Measurements from ENCODE around the gene CD6.

Gene CD6

GRCh38 chr11:60932605-60933356 lies 38.7 kb upstream of the CD6 start:
- H3K27me3 Mint-ChIP-seq: peaks cover 3% of the 10 kb centered on the region
- H3K27ac Mint-ChIP-seq: no peak overlapping the region
- H3K36me3 Mint-ChIP-seq: no peaks in the 10 kb centered on the region
- H3K9me3 Mint-ChIP-seq: no peaks in the 10 kb centered on the region
- H3K4me3 Mint-ChIP-seq: no peak overlapping the region
- H3K4me1 Mint-ChIP-seq: no peaks in the 10 kb centered on the region

- Mint-ChIP-seq H3K27ac (no peak overlapping the region), H3K27me3 (peaks cover 3% of the 10 kb centered on the region), H3K36me3 (no peaks in the 10 kb centered on the region), H3K4me3 (no peak overlapping the region), H3K4me1 (no peaks in the 10 kb centered on the region), H3K9me3 (no peaks in the 10 kb centered on the region)
These were observed 37.9 kb upstream of the CD6 start for GRCh38 chr11:60933416-60934123.

GRCh38 chr11:60934124-60934789 lies 37.2 kb upstream of the CD6 start:
- Mint-ChIP-seq H3K36me3 (no peaks in the 10 kb centered on the region), H3K4me1 (no peaks in the 10 kb centered on the region), H3K4me3 (no peak overlapping the region), H3K27me3 (peaks cover 3% of the 10 kb centered on the region), H3K9me3 (no peaks in the 10 kb centered on the region), H3K27ac (no peak overlapping the region)

- Mint-ChIP-seq H3K4me1 (no peaks in the 10 kb centered on the region), H3K27ac (no peak overlapping the region), H3K9me3 (no peaks in the 10 kb centered on the region), H3K4me3 (no peak overlapping the region), H3K27me3 (no peaks in the 10 kb centered on the region), H3K36me3 (no peaks in the 10 kb centered on the region)
These were observed 36.5 kb upstream of the CD6 start for GRCh38 chr11:60934790-60935605.

- Mint-ChIP-seq H3K4me1 (no peaks in the 10 kb centered on the region), H3K27ac (no peak overlapping the region), H3K36me3 (no peaks in the 10 kb centered on the region), H3K4me3 (no peak overlapping the region), H3K27me3 (no peaks in the 10 kb centered on the region), H3K9me3 (no peaks in the 10 kb centered on the region)
These were observed 35.6 kb upstream of the CD6 start for GRCh38 chr11:60935676-60936442.

GRCh38 chr11:60936467-60937143 lies 34.9 kb upstream of the CD6 start:
- H3K4me1 Mint-ChIP-seq: no peaks in the 10 kb centered on the region
- no peak overlapping the region for H3K4me3 Mint-ChIP-seq
- H3K27ac Mint-ChIP-seq: no peak overlapping the region
- H3K36me3 Mint-ChIP-seq: peaks cover 2% of the 10 kb centered on the region
- no peaks in the 10 kb centered on the region for H3K9me3 Mint-ChIP-seq
- no peaks in the 10 kb centered on the region for H3K27me3 Mint-ChIP-seq

GRCh38 chr11:60937144-60937527 lies 34.3 kb upstream of the CD6 start:
- Mint-ChIP-seq H3K9me3 (no peaks in the 10 kb centered on the region), H3K27ac (no peak overlapping the region), H3K36me3 (peaks cover 2% of the 10 kb centered on the region), H3K27me3 (no peaks in the 10 kb centered on the region), H3K4me1 (no peaks in the 10 kb centered on the region), H3K4me3 (no peak overlapping the region)

GRCh38 chr11:60937811-60938210 lies 33.7 kb upstream of the CD6 start:
- Mint-ChIP-seq H3K36me3 (peaks cover 2% of the 10 kb centered on the region), H3K9me3 (no peaks in the 10 kb centered on the region), H3K27ac (no peak overlapping the region), H3K4me3 (no peak overlapping the region), H3K4me1 (no peaks in the 10 kb centered on the region), H3K27me3 (no peaks in the 10 kb centered on the region)

- H3K36me3 Mint-ChIP-seq: peaks cover 3% of the 10 kb centered on the region
- no peaks in the 10 kb centered on the region for H3K4me1 Mint-ChIP-seq
- H3K27ac Mint-ChIP-seq: no peak overlapping the region
These were observed 33.0 kb upstream of the CD6 start for GRCh38 chr11:60938500-60938899.

GRCh38 chr11:60939301-60939700 lies 32.2 kb upstream of the CD6 start:
- Mint-ChIP-seq H3K27me3 (no peaks in the 10 kb centered on the region), H3K9me3 (no peaks in the 10 kb centered on the region), H3K4me3 (no peak overlapping the region), H3K27ac (no peak overlapping the region), H3K36me3 (peaks cover 7% of the 10 kb centered on the region), H3K4me1 (no peaks in the 10 kb centered on the region)

More at GRCh38 chr11:60938500-60938899, 33.0 kb upstream of the CD6 start:
- Mint-ChIP-seq H3K27me3 (no peaks in the 10 kb centered on the region), H3K9me3 (no peaks in the 10 kb centered on the region), H3K4me3 (no peak overlapping the region)

GRCh38 chr11:60939855-60940254 lies 31.6 kb upstream of the CD6 start:
- Mint-ChIP-seq H3K9me3 (no peaks in the 10 kb centered on the region), H3K4me1 (no peaks in the 10 kb centered on the region), H3K27me3 (no peaks in the 10 kb centered on the region), H3K4me3 (no peak overlapping the region), H3K27ac (no peak overlapping the region), H3K36me3 (peaks cover 8% of the 10 kb centered on the region)

- H3K27me3 Mint-ChIP-seq: no peaks in the 10 kb centered on the region
- H3K36me3 Mint-ChIP-seq: peaks cover 10% of the 10 kb centered on the region
- no peaks in the 10 kb centered on the region for H3K4me1 Mint-ChIP-seq
- H3K4me3 Mint-ChIP-seq: no peak overlapping the region
- peak overlapping the region; percentile 9 for H3K27ac Mint-ChIP-seq
- no peaks in the 10 kb centered on the region for H3K9me3 Mint-ChIP-seq
These were observed 29.9 kb upstream of the CD6 start for GRCh38 chr11:60941371-60942119.

- H3K9me3 Mint-ChIP-seq: no peaks in the 10 kb centered on the region
- H3K4me3 Mint-ChIP-seq: no peak overlapping the region
- no peaks in the 10 kb centered on the region for H3K4me1 Mint-ChIP-seq
- H3K27ac Mint-ChIP-seq: no peak overlapping the region
- H3K36me3 Mint-ChIP-seq: peaks cover 10% of the 10 kb centered on the region
- no peaks in the 10 kb centered on the region for H3K27me3 Mint-ChIP-seq
These were observed 29.3 kb upstream of the CD6 start for GRCh38 chr11:60942219-60942618.
